A673 (cell line): ENCODE results near the gene EML1. TPM values are rescaled to one million over a fixed set of nuclear protein-coding genes. Genes with fewer than 3 reads are reported as not detected.

Source experiments
- BruUV-seq: library from RNA; stranded (reverse); fragments of 400-500 nt; replicated peaks from 2 replicates; lab custom pipeline; 2021; lab: Mats Ljungman, UMichigan
- CTCF ChIA-PET: fragments of 300-600 bp; sonication (Branson Sonifier 250); formaldehyde crosslinking; loops from one replicate; lab custom pipeline; 2022; ENCODE audit warnings: antibody characterized with exemption; lab: Charles Lee
- POLR2A ChIA-PET: fragments of 300-600 bp; sonication (Branson Sonifier 250); formaldehyde crosslinking; loops from one replicate; lab custom pipeline; 2022; ENCODE audit warnings: antibody characterized with exemption; ENCODE audit not compliant: low non-redundant PET; lab: Charles Lee
- DNase-seq: peaks from one replicate; pipeline ENCODE4 v3.0.0-alpha.2; 2015; ENCODE audit warnings: low spot score
- H3K27ac ChIP-seq: fragments of 200-600 bp; sonication (generic); 2 replicates; pipeline ENCODE4 v1.5.1; 2016; ENCODE audit warnings: mixed run types, low read depth, mild to moderate bottlenecking, mixed read lengths, antibody characterized with exemption, low read length; ENCODE audit not compliant: poor library complexity, severe bottlenecking
- H3K27me3 ChIP-seq: fragments of 200-600 bp; sonication (generic); replicated peaks from 2 replicates; pipeline ENCODE4 v1.6.1; 2017; ENCODE audit warnings: mixed run types, low read depth, mild to moderate bottlenecking, mixed read lengths, antibody characterized with exemption, low read length; ENCODE audit not compliant: insufficient read depth, poor library complexity
- H3K36me3 ChIP-seq: fragments of 200-600 bp; sonication (generic); 2 replicates; pipeline ENCODE4 v1.6.1; 2016; ENCODE audit warnings: mixed run types, mild to moderate bottlenecking, mixed read lengths, antibody characterized with exemption, low read length; ENCODE audit not compliant: insufficient read depth, poor library complexity, severe bottlenecking
- H3K4me1 ChIP-seq: fragments of 200-600 bp; sonication (generic); 2 replicates; pipeline ENCODE4 v1.6.1; 2017; ENCODE audit warnings: mixed run types, mild to moderate bottlenecking, mixed read lengths, antibody characterized with exemption, low read length; ENCODE audit not compliant: insufficient read depth, poor library complexity, severe bottlenecking
- H3K4me3 ChIP-seq: fragments of 200-600 bp; sonication (generic); 2 replicates; pipeline ENCODE4 v1.5.1; 2016; ENCODE audit warnings: low read depth, mixed run types, mild to moderate bottlenecking, mixed read lengths, low read length; ENCODE audit not compliant: poor library complexity, severe bottlenecking
- H3K9me3 ChIP-seq: fragments of 200-600 bp; sonication (generic); 2 replicates; pipeline ENCODE4 v1.6.1; 2016; ENCODE audit warnings: mixed run types, low read depth, mild to moderate bottlenecking, mixed read lengths, antibody characterized with exemption, low read length; ENCODE audit not compliant: poor library complexity, severe bottlenecking
- EZH2 ChIP-seq: fragments of 200-600 bp; sonication (generic); IDR thresholded peaks from 2 replicates; pipeline ENCODE4 v1.6.1; 2017; ENCODE audit warnings: borderline replicate concordance, low read depth, mild to moderate bottlenecking, mixed read lengths, antibody characterized with exemption, low read length; ENCODE audit not compliant: poor library complexity, severe bottlenecking
- intact Hi-C: fragments of 100-400 bp; cut with micrococcal nuclease; formaldehyde crosslinking; loops from one replicate; pipeline ENCODE4 v1.10.0; 2022; ENCODE audit not compliant: unreplicated experiment
- total RNA-seq: library from RNA; stranded (reverse); gene quantifications from 2 replicates; pipeline ENCODE4 v1.2.3, GENCODE V29; 2021
- TF ChIP-seq, protein P1 (sequence below): fragments of 300-800, 200-600 bp; sonication (generic); conservative IDR thresholded peaks from 2 replicates; pipeline ENCODE4 v1.5.1; 2017; ENCODE audit warnings: low read depth, mild to moderate bottlenecking, antibody characterized with exemption, low read length, moderate library complexity, mixed read lengths

EML1 gene
- total RNA-seq, 1 experiment from 2014 or later, result 34.1 TPM

DNA sequence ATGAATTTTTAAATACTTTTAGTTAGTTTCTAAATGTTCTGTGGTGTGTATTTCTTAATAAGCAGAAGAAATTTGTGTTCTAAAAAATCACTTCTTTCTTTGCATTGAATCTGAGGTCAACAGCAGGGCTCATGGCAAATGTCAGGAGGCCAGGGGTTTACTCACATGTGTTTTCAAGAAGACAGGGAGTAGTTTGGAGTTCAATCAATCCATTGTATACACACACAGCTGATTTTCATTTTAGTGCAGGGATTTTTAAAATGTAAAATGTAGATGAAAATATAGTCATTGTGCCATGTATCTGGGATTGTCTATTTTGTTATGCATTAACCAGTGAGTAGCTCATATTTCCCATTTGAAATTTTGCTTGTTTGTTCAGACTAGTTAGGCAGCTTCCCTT lies 62.1 kb downstream of the EML1 start:
- ChIA-PET CTCF (no interaction called here), POLR2A (no interaction called here)
- Histone ChIP-seq H3K27ac (no peak overlapping the region), H3K4me1 (no peaks in the 10 kb centered on the region), H3K4me3 (no peak overlapping the region), H3K36me3 (no peaks in the 10 kb centered on the region), H3K9me3 (no peaks in the 10 kb centered on the region), H3K27me3 (no peaks in the 10 kb centered on the region)
- intact Hi-C loops, result no loop called here
- no TSS peak for BruUV-seq
- TF ChIP-seq, protein P1, sequence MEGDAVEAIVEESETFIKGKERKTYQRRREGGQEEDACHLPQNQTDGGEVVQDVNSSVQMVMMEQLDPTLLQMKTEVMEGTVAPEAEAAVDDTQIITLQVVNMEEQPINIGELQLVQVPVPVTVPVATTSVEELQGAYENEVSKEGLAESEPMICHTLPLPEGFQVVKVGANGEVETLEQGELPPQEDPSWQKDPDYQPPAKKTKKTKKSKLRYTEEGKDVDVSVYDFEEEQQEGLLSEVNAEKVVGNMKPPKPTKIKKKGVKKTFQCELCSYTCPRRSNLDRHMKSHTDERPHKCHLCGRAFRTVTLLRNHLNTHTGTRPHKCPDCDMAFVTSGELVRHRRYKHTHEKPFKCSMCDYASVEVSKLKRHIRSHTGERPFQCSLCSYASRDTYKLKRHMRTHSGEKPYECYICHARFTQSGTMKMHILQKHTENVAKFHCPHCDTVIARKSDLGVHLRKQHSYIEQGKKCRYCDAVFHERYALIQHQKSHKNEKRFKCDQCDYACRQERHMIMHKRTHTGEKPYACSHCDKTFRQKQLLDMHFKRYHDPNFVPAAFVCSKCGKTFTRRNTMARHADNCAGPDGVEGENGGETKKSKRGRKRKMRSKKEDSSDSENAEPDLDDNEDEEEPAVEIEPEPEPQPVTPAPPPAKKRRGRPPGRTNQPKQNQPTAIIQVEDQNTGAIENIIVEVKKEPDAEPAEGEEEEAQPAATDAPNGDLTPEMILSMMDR, result no peak
- TF ChIP-seq EZH2, result no peak
- DNase-seq, result no peak

DNA sequence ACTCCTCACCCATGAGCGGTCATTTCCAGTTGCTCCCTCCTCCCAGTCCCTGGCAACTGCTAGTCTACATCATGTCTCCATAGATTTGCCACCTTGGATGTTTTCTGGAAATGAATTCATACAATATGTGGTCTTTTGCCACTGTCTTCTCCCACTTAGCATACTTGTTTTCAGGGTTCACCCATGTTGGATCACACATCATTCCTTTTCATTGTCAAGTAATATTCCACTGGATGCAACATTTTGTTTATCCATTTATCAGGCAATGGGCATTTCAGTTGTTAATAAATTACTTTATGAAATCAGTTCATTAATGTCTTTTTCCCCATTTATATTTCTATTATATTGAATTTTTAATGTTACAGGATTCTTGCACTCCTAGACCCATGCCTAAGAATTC lies 64.3 kb downstream of the EML1 start:
- Histone ChIP-seq H3K36me3 (no peaks in the 10 kb centered on the region), H3K4me1 (no peaks in the 10 kb centered on the region), H3K4me3 (no peak overlapping the region), H3K27ac (no peak overlapping the region), H3K27me3 (no peaks in the 10 kb centered on the region), H3K9me3 (no peaks in the 10 kb centered on the region)
- DNase-seq, result no peak
- TF ChIP-seq, protein P1, result no peak
- TF ChIP-seq EZH2, result no peak
- POLR2A ChIA-PET, result no interaction called here
- CTCF ChIA-PET, result no interaction called here
- intact Hi-C loops, result no loop called here
- no TSS peak for BruUV-seq

DNA sequence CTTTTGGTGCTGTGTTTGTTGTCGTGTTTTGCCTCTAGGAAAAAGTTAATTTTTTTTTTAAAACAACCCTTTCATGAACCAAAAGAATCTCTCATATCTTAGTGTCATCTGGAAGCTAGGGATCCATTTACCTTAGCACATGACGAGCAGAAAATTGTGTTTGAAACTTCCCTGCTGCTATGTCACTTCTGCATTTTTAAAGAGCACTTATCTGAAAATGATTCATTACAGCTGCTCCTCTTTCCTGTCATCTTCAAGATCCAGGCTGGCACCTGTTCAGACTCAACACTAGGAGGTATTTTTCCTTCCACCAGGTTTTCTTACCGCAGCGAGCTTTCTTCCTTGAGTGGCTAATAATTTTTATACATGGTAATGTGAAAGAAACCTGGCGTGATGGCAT lies 67.0 kb downstream of the EML1 start:
- no TSS peak for BruUV-seq
- no peaks in the 10 kb centered on the region for H3K9me3 ChIP-seq
- no peak overlapping the region for H3K4me3 ChIP-seq
- no peak for DNase-seq
- H3K36me3 ChIP-seq, result no peaks in the 10 kb centered on the region
- ChIA-PET CTCF (no interaction called here), POLR2A (no interaction called here)
- intact Hi-C loops, result no loop called here
- no peaks in the 10 kb centered on the region for H3K27me3 ChIP-seq
- no peak overlapping the region for H3K27ac ChIP-seq
- TF ChIP-seq, protein P1, result no peak
- no peak for TF ChIP-seq EZH2
- H3K4me1 ChIP-seq, result no peaks in the 10 kb centered on the region
